ENCODE data around the gene TGFBR3L.
A peak's percentile ranks its signal among the peaks of the same experiment; 100 is the strongest.
"Not testable (repeated sequence)": the region's sequence is repeated elsewhere in the genome, so short reads cannot be mapped to it uniquely, and the experiment has no call there.

TGFBR3L gene

GRCh38 chr19:7928334-7928706 lies 13.7 kb downstream of the TGFBR3L start:
- no peak for DNase-seq (ENCODE audit: low read depth)

- peak; percentile 74 for DNase-seq (ENCODE audit: low read depth)
Observed at GRCh38 chr19:7928741-7929701, 14.4 kb downstream of the TGFBR3L start.

- not testable (repeated sequence) for DNase-seq (ENCODE audit: low read depth)
Observed at GRCh38 chr19:7930030-7930429, 15.4 kb downstream of the TGFBR3L start.

- DNase-seq (ENCODE audit: low read depth), result no peak
Observed at GRCh38 chr19:7930765-7931164, 16.1 kb downstream of the TGFBR3L start.

GRCh38 chr19:7931221-7932061 lies 16.8 kb downstream of the TGFBR3L start:
- no peak for DNase-seq (ENCODE audit: low read depth)

- no peak for DNase-seq (ENCODE audit: low read depth)
Observed at GRCh38 chr19:7932276-7932929, 17.8 kb downstream of the TGFBR3L start.

- no peak for DNase-seq (ENCODE audit: low read depth)
Observed at GRCh38 chr19:7932930-7933300, 18.3 kb downstream of the TGFBR3L start.

- no peak for DNase-seq (ENCODE audit: low read depth)
Observed at GRCh38 chr19:7933411-7933810, 18.8 kb downstream of the TGFBR3L start.

GRCh38 chr19:7933828-7934725 lies 19.4 kb downstream of the TGFBR3L start:
- no peak for DNase-seq (ENCODE audit: low read depth)

GRCh38 chr19:7934766-7935165 lies 20.1 kb downstream of the TGFBR3L start:
- DNase-seq (ENCODE audit: low read depth), result no peak

GRCh38 chr19:7940841-7941240 lies 26.2 kb downstream of the TGFBR3L start:
- DNase-seq (ENCODE audit: low read depth), result no peak

GRCh38 chr19:7941895-7942596 lies 27.4 kb downstream of the TGFBR3L start:
- no peak for DNase-seq (ENCODE audit: low read depth)

- no peak for DNase-seq (ENCODE audit: low read depth)
Observed at GRCh38 chr19:7942981-7943443, 28.4 kb downstream of the TGFBR3L start.

GRCh38 chr19:7943444-7944176 lies 29.0 kb downstream of the TGFBR3L start, which contains the start of gene TIMM44:
Gene TIMM44 (minus strand): TSS chr19:7943666. CDS start chr19:7943651, 15 bp downstream.
- DNase-seq (ENCODE audit: low read depth), result peak; percentile 97

- peak; percentile 83 for DNase-seq (ENCODE audit: low read depth)
Observed at GRCh38 chr19:7944177-7944761, 29.6 kb downstream of the TGFBR3L start.

GRCh38 chr19:7947939-7948338 lies 33.3 kb downstream of the TGFBR3L start:
- DNase-seq (ENCODE audit: low read depth), result no peak

- DNase-seq (ENCODE audit: low read depth), result no peak
Observed at GRCh38 chr19:7953060-7953459, 38.4 kb downstream of the TGFBR3L start.

- no peak for DNase-seq (ENCODE audit: low read depth)
Observed at GRCh38 chr19:7953576-7953975, 38.9 kb downstream of the TGFBR3L start.

- DNase-seq (ENCODE audit: low read depth), result no peak
Observed at GRCh38 chr19:7955696-7956095, 41.1 kb downstream of the TGFBR3L start.

All from HS-5 (cell line).